DMS114 treated with DMSO at 0.1 percent for 48 hours (cell line): Measurements from ENCODE around the gene ATP6V1E1.

Experiments
- DNase-seq: peaks from one replicate; lab custom pipeline; 2025; ENCODE audit not compliant: unreplicated experiment; lab: John Stamatoyannopoulos, UW

Gene ATP6V1E1

GRCh38 chr22:17548756-17549035 is 79.9 kb downstream of the ATP6V1E1 start:
- DNase-seq, result no peak

- no peak for DNase-seq
These were observed 80.4 kb downstream of the ATP6V1E1 start for GRCh38 chr22:17548010-17548755.

GRCh38 chr22:17542452-17542851 is 86.1 kb downstream of the ATP6V1E1 start:
- DNase-seq, result no peak
